Ascending aorta (tissue), 2 donors: ENCODE measurements around the gene ATP9B. TPM values are rescaled to one million over a fixed set of nuclear protein-coding genes. Genes with fewer than 3 reads are reported as not detected.

ENCODE experiments used
- DNase-seq, 2 donors: peaks; one replicate each; pipeline ENCODE4 v3.0.0-alpha.2; 2019; ENCODE audit warnings: low spot score in 2 of 2
- H3K27ac ChIP-seq, 2 donors: fragments of 200-600 bp; sonication (generic); one replicate each; pipeline ENCODE4 v1.5.1; 2016 to 2017; ENCODE audit warnings: mild to moderate bottlenecking in 1 of 2
- H3K27me3 ChIP-seq: fragments of 200-600 bp; sonication (generic); one replicate; pipeline ENCODE4 v1.5.1; 2017
- H3K36me3 ChIP-seq, 2 donors: fragments of 200-600 bp; sonication (generic); one replicate each; pipeline ENCODE4 v1.5.1; 2016
- H3K4me1 ChIP-seq, 2 donors: fragments of 200-600 bp; sonication (generic); one replicate each; pipeline ENCODE4 v1.5.1; 2016 to 2017; ENCODE audit warnings: mild to moderate bottlenecking in 1 of 2
- H3K4me3 ChIP-seq, 2 donors: fragments of 200-600 bp; sonication (generic); one replicate each; pipeline ENCODE4 v1.5.1; 2016 to 2017; ENCODE audit warnings: mild to moderate bottlenecking in 1 of 2
- H3K9me3 ChIP-seq, 2 donors: fragments of 200-600 bp; sonication (generic); one replicate each; pipeline ENCODE4 v1.5.1; 2016
- CTCF ChIP-seq, 3 experiments: fragments of 200-600 bp in 2 of 3; fragments of 450-650 bp in 1 of 3; sonication (generic) in 2 of 3; IDR thresholded peaks; one replicate each; pipeline ENCODE4 v1.5.1; 2016 to 2019; ENCODE audit warnings: antibody characterized with exemption in 3 of 3, mild to moderate bottlenecking in 1 of 3, moderate library complexity in 1 of 3
- intact Hi-C: fragments of 100-400 bp; cut with DNase I; formaldehyde crosslinking; loops from one replicate; pipeline ENCODE4 v1.15.1; 2023
- total RNA-seq: library from RNA; depleted of rRNA; stranded (reverse); fragments of >200 nt; gene quantifications from one replicate; pipeline ENCODE4 v1.1.0, GENCODE V29; 2016

The ATP9B gene
- total RNA-seq, 1 donor from 2014 or later, result 14.4 TPM

GRCh38 chr18:79030680-79031079 lies 38.5 kb upstream of the ATP9B start:
- no peak overlapping the region for H3K4me3 ChIP-seq
- intact Hi-C loops, result no loop called here

GRCh38 chr18:79042276-79042675 lies 26.9 kb upstream of the ATP9B start:
- no peak overlapping the region for H3K27ac ChIP-seq
- intact Hi-C loops, result no loop called here
- no peaks in the 10 kb centered on the region for H3K4me1 ChIP-seq
- H3K9me3 ChIP-seq, result no peaks in the 10 kb centered on the region
- no peaks in the 10 kb centered on the region for H3K27me3 ChIP-seq
- TF ChIP-seq CTCF (IDR thresholded peaks at IDR 0.05), result no peak
- no peak overlapping the region for H3K4me3 ChIP-seq
- DNase-seq, result no peak
- H3K36me3 ChIP-seq, result no peaks in the 10 kb centered on the region

More at GRCh38 chr18:79030680-79031079, 38.5 kb upstream of the ATP9B start:
- Histone ChIP-seq H3K9me3 (peaks cover 0 to 2% of the 10 kb centered on the region in 2 donors), H3K4me1 (no peaks in the 10 kb centered on the region), H3K27ac (no peak overlapping the region), H3K27me3 (no peaks in the 10 kb centered on the region), H3K36me3 (no peaks in the 10 kb centered on the region)
- TF ChIP-seq CTCF (IDR thresholded peaks at IDR 0.05), result no peak
- DNase-seq, result no peak

- Histone ChIP-seq H3K4me1 (no peaks in the 10 kb centered on the region), H3K27me3 (no peaks in the 10 kb centered on the region), H3K27ac (no peak overlapping the region), H3K36me3 (no peaks in the 10 kb centered on the region), H3K4me3 (no peak overlapping the region), H3K9me3 (no peaks in the 10 kb centered on the region)
- intact Hi-C loops, result no loop called here
- no peak for DNase-seq
- no peak for TF ChIP-seq CTCF (IDR thresholded peaks at IDR 0.05)
Observed at GRCh38 chr18:79043288-79043687, 25.9 kb upstream of the ATP9B start.

GRCh38 chr18:79046522-79046921 lies 22.7 kb upstream of the ATP9B start:
- H3K36me3 ChIP-seq, result no peaks in the 10 kb centered on the region
- no peak for TF ChIP-seq CTCF (IDR thresholded peaks at IDR 0.05)
- H3K4me1 ChIP-seq, result no peaks in the 10 kb centered on the region
- no peak for DNase-seq
- no peaks in the 10 kb centered on the region for H3K27me3 ChIP-seq
- H3K27ac ChIP-seq, result no peak overlapping the region
- no peak overlapping the region for H3K4me3 ChIP-seq
- intact Hi-C loops, result no loop called here
- no peaks in the 10 kb centered on the region for H3K9me3 ChIP-seq

GRCh38 chr18:79047556-79048244 lies 21.5 kb upstream of the ATP9B start:
- Histone ChIP-seq H3K9me3 (no peaks in the 10 kb centered on the region), H3K27me3 (no peaks in the 10 kb centered on the region), H3K4me3 (no peak overlapping the region), H3K36me3 (no peaks in the 10 kb centered on the region), H3K4me1 (no peaks in the 10 kb centered on the region), H3K27ac (no peak overlapping the region)
- TF ChIP-seq CTCF (IDR thresholded peaks at IDR 0.05), result no peak
- DNase-seq, result no peak
- intact Hi-C loops, result no loop called here

- TF ChIP-seq CTCF (IDR thresholded peaks at IDR 0.05), result no peak
- H3K27ac ChIP-seq, result no peak overlapping the region
- H3K4me1 ChIP-seq, result no peaks in the 10 kb centered on the region
- intact Hi-C loops, result no loop called here
- no peak overlapping the region for H3K4me3 ChIP-seq
- no peaks in the 10 kb centered on the region for H3K27me3 ChIP-seq
- no peaks in the 10 kb centered on the region for H3K36me3 ChIP-seq
- no peak for DNase-seq
- no peaks in the 10 kb centered on the region for H3K9me3 ChIP-seq
Observed at GRCh38 chr18:79048245-79048632, 21.0 kb upstream of the ATP9B start.
